HL-60 (cell line): ENCODE data around the gene MSH5.

ENCODE experiments used
- DNase-seq, 2 experiments: peaks; one replicate each; pipeline ENCODE4 v3.0.0-alpha.2; 2010 to 2020; ENCODE audit warnings: low read depth in 1 of 2, low spot score in 1 of 2
- H3K27ac ChIP-seq: fragments of 250-450 bp; sonication (Bioruptor Pico); replicated peaks from 2 replicates; pipeline ENCODE4 v1.5.1; 2020; ENCODE audit warnings: mild to moderate bottlenecking, moderate library complexity
- H3K27me3 ChIP-seq: fragments of 250-450 bp; sonication (Bioruptor Pico); 2 replicates; pipeline ENCODE4 v1.5.1; 2021; ENCODE audit warnings: mild to moderate bottlenecking, moderate library complexity; ENCODE audit not compliant: insufficient read depth, poor library complexity, severe bottlenecking
- H3K4me3 ChIP-seq: replicated peaks from 2 replicates; pipeline ENCODE4 v1.5.1; 2011; ENCODE audit warnings: mild to moderate bottlenecking, control low read depth, low read length; ENCODE audit not compliant: insufficient read depth
- GABPA ChIP-seq: IDR thresholded peaks from 2 replicates; pipeline ENCODE4 v1.6.1; 2012; ENCODE audit warnings: low read depth
- POLR2AphosphoS5 ChIP-seq: IDR thresholded peaks from 2 replicates; pipeline ENCODE4 v1.6.1; 2012; ENCODE audit warnings: low read depth
- SPI1 ChIP-seq: IDR thresholded peaks from 2 replicates; pipeline ENCODE4 v1.6.1; 2012; ENCODE audit warnings: low read depth, mild to moderate bottlenecking, borderline replicate concordance
- TF ChIP-seq, protein P1 (sequence below): IDR thresholded peaks from one replicate; pipeline ENCODE4 v1.5.1; 2011; ENCODE audit warnings: low read length, control low read depth, inconsistent platforms; ENCODE audit not compliant: insufficient read depth
- TF ChIP-seq, protein P2 (sequence below): IDR thresholded peaks from 2 replicates; pipeline ENCODE4 v1.6.1; 2012; ENCODE audit warnings: low read depth; ENCODE audit not compliant: insufficient replicate concordance

Gene MSH5

DNA sequence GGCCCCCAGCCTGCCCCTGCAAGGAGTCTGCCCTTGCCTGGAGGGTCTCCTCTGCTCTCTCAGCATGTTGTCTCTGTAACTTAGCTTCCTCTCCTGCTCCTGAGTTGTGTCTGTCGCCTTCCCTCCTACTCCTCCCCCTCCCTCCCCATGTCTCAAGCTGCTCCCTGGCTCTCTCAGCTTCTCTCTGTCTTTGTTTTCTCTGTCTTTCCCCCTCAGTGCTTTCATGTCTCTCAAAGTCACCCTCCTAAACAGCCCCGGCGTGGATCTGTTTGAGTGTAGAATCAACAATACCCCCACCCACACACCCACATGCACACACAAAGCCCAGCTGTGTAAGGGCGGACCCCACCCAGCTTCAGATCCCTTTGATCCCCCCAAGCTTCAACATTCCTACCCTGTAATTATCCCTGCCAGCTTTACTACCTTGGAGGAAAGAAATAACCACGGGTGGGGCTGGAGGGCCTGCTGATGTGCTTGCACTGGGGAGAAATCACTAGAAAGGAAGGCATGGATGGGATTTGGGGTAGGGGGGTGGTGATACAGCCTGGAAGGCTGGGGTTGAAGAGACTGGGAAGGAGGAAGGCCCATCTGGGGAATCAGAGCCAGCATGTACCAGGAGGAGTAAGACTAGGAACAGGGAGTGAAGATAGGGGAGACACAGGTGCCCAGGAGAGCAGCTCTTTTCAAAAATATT lies 25.7 kb upstream of the MSH5 start:
- H3K27me3 ChIP-seq: no peaks in the 10 kb centered on the region
- TF ChIP-seq SPI1 (no peak), GABPA (no peak), POLR2AphosphoS5 (no peak)
- TF ChIP-seq, protein P1, sequence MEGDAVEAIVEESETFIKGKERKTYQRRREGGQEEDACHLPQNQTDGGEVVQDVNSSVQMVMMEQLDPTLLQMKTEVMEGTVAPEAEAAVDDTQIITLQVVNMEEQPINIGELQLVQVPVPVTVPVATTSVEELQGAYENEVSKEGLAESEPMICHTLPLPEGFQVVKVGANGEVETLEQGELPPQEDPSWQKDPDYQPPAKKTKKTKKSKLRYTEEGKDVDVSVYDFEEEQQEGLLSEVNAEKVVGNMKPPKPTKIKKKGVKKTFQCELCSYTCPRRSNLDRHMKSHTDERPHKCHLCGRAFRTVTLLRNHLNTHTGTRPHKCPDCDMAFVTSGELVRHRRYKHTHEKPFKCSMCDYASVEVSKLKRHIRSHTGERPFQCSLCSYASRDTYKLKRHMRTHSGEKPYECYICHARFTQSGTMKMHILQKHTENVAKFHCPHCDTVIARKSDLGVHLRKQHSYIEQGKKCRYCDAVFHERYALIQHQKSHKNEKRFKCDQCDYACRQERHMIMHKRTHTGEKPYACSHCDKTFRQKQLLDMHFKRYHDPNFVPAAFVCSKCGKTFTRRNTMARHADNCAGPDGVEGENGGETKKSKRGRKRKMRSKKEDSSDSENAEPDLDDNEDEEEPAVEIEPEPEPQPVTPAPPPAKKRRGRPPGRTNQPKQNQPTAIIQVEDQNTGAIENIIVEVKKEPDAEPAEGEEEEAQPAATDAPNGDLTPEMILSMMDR: no peak
- TF ChIP-seq, protein P2, sequence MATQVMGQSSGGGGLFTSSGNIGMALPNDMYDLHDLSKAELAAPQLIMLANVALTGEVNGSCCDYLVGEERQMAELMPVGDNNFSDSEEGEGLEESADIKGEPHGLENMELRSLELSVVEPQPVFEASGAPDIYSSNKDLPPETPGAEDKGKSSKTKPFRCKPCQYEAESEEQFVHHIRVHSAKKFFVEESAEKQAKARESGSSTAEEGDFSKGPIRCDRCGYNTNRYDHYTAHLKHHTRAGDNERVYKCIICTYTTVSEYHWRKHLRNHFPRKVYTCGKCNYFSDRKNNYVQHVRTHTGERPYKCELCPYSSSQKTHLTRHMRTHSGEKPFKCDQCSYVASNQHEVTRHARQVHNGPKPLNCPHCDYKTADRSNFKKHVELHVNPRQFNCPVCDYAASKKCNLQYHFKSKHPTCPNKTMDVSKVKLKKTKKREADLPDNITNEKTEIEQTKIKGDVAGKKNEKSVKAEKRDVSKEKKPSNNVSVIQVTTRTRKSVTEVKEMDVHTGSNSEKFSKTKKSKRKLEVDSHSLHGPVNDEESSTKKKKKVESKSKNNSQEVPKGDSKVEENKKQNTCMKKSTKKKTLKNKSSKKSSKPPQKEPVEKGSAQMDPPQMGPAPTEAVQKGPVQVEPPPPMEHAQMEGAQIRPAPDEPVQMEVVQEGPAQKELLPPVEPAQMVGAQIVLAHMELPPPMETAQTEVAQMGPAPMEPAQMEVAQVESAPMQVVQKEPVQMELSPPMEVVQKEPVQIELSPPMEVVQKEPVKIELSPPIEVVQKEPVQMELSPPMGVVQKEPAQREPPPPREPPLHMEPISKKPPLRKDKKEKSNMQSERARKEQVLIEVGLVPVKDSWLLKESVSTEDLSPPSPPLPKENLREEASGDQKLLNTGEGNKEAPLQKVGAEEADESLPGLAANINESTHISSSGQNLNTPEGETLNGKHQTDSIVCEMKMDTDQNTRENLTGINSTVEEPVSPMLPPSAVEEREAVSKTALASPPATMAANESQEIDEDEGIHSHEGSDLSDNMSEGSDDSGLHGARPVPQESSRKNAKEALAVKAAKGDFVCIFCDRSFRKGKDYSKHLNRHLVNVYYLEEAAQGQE: no peak
- H3K27ac ChIP-seq: no peak overlapping the region
- no peak for DNase-seq
- H3K4me3 ChIP-seq: no peak overlapping the region

DNA sequence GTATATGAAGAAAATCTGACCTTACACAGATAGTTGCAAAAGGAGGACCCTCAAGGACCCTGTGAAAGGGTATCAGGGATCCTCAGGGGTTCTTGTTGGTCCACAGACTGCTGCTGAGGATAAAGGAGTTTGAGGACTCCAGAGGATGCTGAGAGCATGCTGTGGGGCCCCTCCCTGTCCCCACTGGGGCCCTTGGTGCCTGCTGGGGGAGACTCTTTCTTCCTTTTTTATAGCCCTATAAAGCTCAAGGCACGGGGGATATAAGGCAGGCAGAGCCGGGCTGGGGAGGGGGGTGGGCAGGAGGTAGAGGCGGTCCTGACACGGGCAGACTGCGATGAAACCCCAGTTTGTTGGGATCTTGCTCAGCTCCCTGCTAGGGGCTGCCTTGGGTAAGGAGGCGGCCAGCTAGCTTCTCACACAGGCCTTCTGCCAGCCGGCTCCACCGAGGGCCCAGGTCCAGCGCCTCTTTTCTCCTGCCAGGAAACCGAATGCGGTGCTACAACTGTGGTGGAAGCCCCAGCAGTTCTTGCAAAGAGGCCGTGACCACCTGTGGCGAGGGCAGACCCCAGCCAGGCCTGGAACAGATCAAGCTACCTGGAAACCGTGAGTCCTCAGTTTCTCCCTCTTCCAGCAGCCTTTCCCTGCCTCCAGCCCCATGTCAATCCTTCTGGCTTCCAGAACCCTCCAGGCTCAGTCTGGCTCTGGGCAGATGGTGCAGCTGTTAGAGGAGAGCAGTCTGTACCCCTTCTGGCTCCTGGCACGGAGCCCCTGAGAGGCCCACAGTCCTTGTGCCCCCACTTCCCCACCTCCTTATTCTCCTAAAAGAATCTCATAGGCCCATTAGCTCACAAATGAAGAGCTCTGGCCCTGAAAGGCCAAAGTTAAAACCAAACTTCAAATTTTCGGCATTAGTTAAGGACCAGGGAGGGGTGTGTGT lies 24.5 kb upstream of the MSH5 start, which contains the start of gene LY6G6D:
Gene LY6G6D (plus strand): TSS at position 327 of the 937 bp plus-strand sequence. CDS start 8 bp downstream, at position 335.
- DNase-seq: no peak
- Histone ChIP-seq H3K27me3 (no peaks in the 10 kb centered on the region), H3K4me3 (no peak within 1 kb of the TSS), H3K27ac (no peak within 1 kb of the TSS)
- TF ChIP-seq, protein P2: no peak
- TF ChIP-seq GABPA: no peak

DNA sequence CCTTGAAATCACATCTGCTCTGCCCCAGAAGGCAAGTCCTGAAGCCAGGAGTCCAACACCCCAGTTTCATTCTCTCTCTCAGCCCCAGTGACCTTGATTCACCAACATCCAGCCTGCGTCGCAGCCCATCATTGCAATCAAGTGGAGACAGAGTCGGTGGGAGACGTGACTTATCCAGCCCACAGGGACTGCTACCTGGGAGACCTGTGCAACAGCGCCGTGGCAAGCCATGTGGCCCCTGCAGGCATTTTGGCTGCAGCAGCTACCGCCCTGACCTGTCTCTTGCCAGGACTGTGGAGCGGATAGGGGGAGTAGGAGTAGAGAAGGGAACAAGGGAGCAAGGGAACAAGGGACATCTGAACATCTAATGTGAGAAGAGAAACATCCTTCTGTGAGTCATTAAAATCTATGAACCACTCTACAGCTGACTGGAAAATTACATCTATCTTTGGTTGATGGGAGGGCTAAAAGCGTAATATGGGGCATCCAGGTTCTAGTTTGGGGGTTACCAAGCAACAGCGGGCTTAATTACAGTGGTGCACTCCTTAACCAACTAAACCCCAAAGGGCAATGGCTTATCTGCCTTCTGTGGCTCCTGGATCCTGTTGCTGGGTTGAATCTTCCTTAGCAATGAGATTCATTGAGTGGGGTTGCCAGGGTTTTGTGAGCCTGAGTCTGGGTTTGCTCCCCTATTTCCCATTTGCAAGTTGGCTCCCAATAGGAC lies 22.1 kb upstream of the MSH5 start:
- TF ChIP-seq, protein P2: no peak
- TF ChIP-seq POLR2AphosphoS5 (no peak), GABPA (no peak), SPI1 (no peak)
- TF ChIP-seq, protein P1: no peak
- H3K27me3 ChIP-seq: no peaks in the 10 kb centered on the region
- H3K27ac ChIP-seq: no peak overlapping the region
- no peak for DNase-seq
- no peak overlapping the region for H3K4me3 ChIP-seq
